Mesodermal cell (in vitro differentiated cells): Measurements from ENCODE around the gene EXOSC6.
"Not testable (repeated sequence)": the region's sequence is repeated elsewhere in the genome, so short reads cannot be mapped to it uniquely, and the experiment has no call there.

Experiments used
- H3K27ac ChIP-seq: 2 replicates; pipeline ENCODE4 v1.7.0; 2013; ENCODE audit warnings: mild to moderate bottlenecking, low read depth, low read length, moderate library complexity; ENCODE audit not compliant: severe bottlenecking
- H3K36me3 ChIP-seq: 2 replicates; pipeline ENCODE4 v1.7.1; 2013; ENCODE audit warnings: mild to moderate bottlenecking, low read length, moderate library complexity; ENCODE audit not compliant: control insufficient read depth, insufficient read depth
- H3K4me1 ChIP-seq: one replicate; pipeline ENCODE4 v1.7.1; 2013; ENCODE audit warnings: mild to moderate bottlenecking, low read length; ENCODE audit not compliant: insufficient read depth, control insufficient read depth, poor library complexity, severe bottlenecking
- H3K4me3 ChIP-seq: 2 replicates; pipeline ENCODE4 v1.7.0; 2013; ENCODE audit warnings: low read length, control low read depth, mild to moderate bottlenecking; ENCODE audit not compliant: insufficient read depth, poor library complexity, severe bottlenecking; ENCODE audit errors: extremely low read depth
- H3K9me3 ChIP-seq: 2 replicates; pipeline ENCODE4 v1.7.1; 2013; ENCODE audit warnings: mild to moderate bottlenecking, low read length, moderate library complexity; ENCODE audit not compliant: control insufficient read depth
- WGBS, 2 experiments: methylation state at CpG; one replicate each; pipeline ENCODE4 v1.1.5; 2013; ENCODE audit warnings: missing lambda C conversion rate in 2 of 2; ENCODE audit not compliant: insufficient coverage in 2 of 2; 5-methylcytosine and 5-hydroxymethylcytosine counted together

EXOSC6 gene

DNA sequence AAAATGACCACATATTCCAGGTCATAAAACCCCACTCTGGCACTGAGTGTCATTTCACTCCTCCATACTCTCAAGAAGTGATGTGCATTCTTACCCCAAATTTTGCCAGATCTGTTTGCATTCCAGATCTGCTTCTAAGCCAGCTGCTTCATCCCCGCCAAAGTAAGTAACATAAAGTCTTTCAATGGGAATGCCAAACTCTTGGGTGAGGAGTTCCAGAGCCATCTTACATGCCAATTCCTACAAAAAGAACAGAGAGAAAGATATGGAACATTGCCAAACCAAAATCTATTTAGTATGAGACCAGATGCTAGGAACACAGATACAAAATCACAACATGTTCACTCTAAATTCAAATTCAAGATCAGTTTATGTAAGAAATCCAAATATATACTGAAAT is 24.7 kb upstream of the EXOSC6 start:
- H3K9me3 ChIP-seq: no peaks in the 10 kb centered on the region
- WGBS, 2 experiments: 100% methylated on average over 1 of the region's 1 CpG; no CpG with 5 or more reads in 1 of the 2 experiments
- H3K4me1 ChIP-seq: no peaks in the 10 kb centered on the region
- H3K36me3 ChIP-seq: peaks cover 94% of the 10 kb centered on the region
- no peak overlapping the region for H3K4me3 ChIP-seq
- H3K27ac ChIP-seq: no peak overlapping the region

DNA sequence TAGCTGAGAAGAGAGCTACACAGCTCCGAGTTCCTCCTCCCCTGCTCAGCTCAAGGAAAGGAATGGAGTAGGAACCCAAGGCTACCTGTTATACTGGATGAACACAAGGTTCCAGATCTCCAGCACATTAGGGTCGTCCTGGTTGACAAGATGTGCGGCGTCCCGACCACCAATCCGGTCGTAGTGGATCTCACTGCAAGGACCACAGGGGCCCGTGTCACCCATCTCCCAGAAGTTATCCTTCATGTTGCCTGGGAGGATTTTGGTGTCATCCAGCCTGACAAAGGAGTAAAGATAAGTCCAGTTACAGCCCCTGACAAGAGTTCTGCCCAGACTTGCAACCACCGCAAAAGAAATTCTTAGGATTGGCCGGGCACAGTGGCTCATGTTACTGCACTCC is 20.0 kb upstream of the EXOSC6 start:
- H3K4me1 ChIP-seq: no peaks in the 10 kb centered on the region
- H3K27ac ChIP-seq: no peak overlapping the region
- no peaks in the 10 kb centered on the region for H3K9me3 ChIP-seq
- 95 to 98% methylated on average over 10 of the region's 10 CpGs for WGBS, 2 experiments
- H3K4me3 ChIP-seq: no peak overlapping the region
- H3K36me3 ChIP-seq: peaks cover 94% of the 10 kb centered on the region

DNA sequence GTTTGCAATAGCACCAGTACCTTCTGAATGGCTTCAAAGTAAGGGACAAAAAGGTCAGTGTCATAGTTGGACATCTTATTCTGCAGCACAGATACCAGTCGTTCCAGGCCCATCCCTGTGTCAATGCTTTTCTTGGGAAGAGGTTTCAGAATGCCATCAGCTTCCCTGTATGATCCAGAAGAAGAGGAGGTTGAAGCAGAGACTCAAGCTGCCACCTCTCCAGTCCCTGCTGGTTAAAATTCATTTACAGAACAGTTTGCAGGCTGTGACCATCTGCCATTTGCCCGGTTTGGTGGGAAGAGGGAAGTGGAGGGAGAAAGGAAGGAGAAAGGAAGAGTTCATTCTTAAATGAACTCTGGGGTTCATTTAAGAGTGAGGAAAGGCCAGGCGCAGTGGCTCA is 18.4 kb upstream of the EXOSC6 start:
- no peak overlapping the region for H3K27ac ChIP-seq
- peaks cover 95% of the 10 kb centered on the region for H3K36me3 ChIP-seq
- 94 to 95% methylated on average over 3 of the region's 3 CpGs for WGBS, 2 experiments

DNA sequence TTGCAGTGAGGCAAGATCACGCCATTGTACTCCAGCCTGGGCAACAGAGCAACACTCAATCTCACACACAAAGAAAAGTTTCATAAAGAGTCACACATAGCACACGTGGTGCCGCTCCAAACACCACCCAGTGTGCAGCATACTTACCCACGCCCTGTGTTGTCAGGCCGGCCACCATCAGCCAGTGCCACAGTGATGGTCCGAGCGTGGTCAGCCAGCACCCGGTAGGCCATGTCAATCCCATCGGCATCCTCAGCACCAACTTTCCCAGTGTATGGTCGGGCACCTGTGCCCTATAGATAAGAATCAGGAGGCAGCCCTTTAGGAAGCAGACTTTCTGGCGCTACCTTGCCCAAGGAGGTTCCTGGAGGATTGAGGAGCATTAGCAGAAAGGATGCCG is 17.7 kb upstream of the EXOSC6 start:
- 89 to 92% methylated on average over 11 of the region's 12 CpGs for WGBS, 2 experiments
- no peaks in the 10 kb centered on the region for H3K4me1 ChIP-seq
- H3K4me3 ChIP-seq: no peak overlapping the region
- H3K27ac ChIP-seq: no peak overlapping the region
- peaks cover 95% of the 10 kb centered on the region for H3K36me3 ChIP-seq
- no peaks in the 10 kb centered on the region for H3K9me3 ChIP-seq

More for the DNA sequence above, 18.4 kb upstream of the EXOSC6 start:
- H3K4me3 ChIP-seq: no peak overlapping the region
- H3K4me1 ChIP-seq: no peaks in the 10 kb centered on the region
- H3K9me3 ChIP-seq: no peaks in the 10 kb centered on the region

DNA sequence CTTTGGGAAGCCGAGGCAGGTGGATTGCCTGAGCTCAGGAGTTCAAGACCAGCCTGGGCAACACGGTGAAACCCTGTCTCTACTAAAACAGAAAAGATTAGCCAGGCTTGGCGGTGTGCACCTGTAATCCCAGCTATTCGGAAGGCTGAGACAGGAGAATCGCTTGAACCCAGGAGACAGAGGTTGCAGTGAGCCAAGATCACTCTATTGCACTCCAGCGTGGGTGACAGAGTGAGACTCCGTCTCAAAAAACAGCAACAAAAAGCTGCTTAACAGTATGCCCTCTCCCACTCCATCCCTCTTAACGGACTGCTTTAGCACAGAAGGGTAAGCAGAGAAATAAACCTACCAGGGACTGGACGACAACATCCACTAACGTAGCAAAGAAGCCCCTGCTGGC is 16.2 kb upstream of the EXOSC6 start:
- H3K36me3 ChIP-seq: peaks cover 100% of the 10 kb centered on the region
- not testable (repeated sequence) for H3K27ac ChIP-seq, H3K4me1 ChIP-seq, H3K9me3 ChIP-seq, H3K4me3 ChIP-seq
- WGBS, 2 experiments: 94 to 97% methylated on average over 10 of the region's 10 CpGs

DNA sequence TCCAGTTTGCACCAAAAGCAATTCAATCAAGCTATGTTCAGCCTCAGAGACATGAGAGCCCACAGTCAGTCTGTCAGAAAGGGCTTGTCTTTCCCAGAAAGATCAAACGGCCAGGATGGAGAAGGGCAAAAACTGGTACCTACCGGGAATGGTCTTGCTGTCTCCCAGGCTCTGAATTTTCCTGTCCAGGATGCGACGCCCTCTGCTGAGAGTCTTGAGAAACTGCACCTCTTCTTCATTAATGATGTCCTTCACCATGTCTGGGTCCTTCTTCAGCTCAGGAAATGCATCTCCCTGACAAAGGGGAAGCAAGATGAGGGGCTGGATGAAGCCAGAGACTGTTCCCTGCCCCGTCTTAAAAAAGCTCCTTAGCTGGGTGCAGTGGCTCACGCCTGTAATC is 15.8 kb upstream of the EXOSC6 start:
- Histone ChIP-seq H3K4me1 (no peaks in the 10 kb centered on the region), H3K36me3 (peaks cover 100% of the 10 kb centered on the region), H3K27ac (no peak overlapping the region), H3K9me3 (no peaks in the 10 kb centered on the region), H3K4me3 (no peak overlapping the region)
- 79 to 89% methylated on average over 5 to 6 of the region's 6 CpGs for WGBS, 2 experiments

DNA sequence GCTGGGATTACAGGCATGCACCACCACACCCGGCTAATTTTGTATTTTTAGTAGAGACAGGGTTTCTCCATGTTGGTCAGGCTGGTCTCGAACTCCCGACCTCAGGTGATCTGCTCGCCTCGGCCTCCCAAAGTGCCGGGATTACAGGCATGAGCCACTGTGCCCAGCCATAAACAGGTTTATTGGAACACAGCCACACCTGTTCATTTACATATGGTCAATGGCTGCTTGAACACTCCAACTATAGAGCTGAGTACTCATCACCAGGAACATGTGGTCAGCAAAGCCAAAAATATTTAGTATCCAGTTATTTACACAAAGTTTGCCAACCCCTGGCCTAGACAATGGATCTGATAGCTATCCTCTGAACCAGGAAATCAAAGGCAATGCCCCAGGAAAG is 8.2 kb upstream of the EXOSC6 start:
- H3K4me1 ChIP-seq, H3K9me3 ChIP-seq, H3K27ac ChIP-seq, H3K4me3 ChIP-seq: not testable (repeated sequence)
- WGBS, 2 experiments: 94 to 98% methylated on average over 3 to 5 of the region's 6 CpGs
- H3K36me3 ChIP-seq: peaks cover 98% of the 10 kb centered on the region

DNA sequence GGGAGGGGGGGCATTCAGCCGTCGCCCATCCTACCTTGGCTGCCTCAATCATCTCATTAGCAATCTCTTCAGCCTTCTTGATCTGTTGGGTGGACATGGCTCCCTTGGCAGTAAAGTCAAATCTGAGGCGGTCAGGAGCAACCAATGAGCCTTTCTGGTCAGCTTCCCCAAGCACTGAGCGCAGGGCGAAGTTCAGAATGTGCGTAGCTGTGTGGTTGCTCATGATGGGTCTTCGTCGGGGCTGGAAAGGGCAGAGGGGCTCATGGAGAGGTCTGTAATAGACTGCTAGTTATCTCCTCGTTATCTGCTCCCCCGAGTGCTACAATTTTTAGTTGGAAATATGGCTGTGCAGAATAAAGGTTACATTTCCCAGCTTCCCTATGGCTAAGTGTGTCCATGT is 7.2 kb upstream of the EXOSC6 start:
- Histone ChIP-seq H3K9me3 (no peaks in the 10 kb centered on the region), H3K4me1 (peaks cover 4% of the 10 kb centered on the region), H3K27ac (no peak overlapping the region), H3K4me3 (no peak overlapping the region), H3K36me3 (peaks cover 98% of the 10 kb centered on the region)
- WGBS, 2 experiments: 91 to 96% methylated on average over 8 of the region's 10 CpGs

DNA sequence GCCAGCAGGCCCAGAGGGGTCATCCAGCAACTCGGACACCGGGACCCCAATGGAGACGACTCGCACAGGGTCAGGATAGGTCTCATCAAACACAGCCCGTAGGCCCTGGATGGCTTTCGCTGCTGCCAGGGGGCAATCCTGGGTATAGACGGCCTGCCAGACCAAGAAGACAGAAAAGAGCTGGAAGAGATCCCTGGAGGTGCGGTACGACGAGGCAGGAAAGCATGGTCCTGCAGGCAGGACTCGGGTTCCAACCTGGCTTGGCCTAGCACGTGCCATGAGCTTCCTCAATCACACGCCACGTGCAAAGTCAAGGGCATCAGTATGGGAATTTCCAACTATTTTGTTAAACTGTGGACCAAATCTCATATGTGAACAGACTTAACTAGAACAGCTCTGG is 6.3 kb upstream of the EXOSC6 start:
- Histone ChIP-seq H3K9me3 (no peaks in the 10 kb centered on the region), H3K4me3 (no peak overlapping the region), H3K4me1 (peaks cover 4% of the 10 kb centered on the region), H3K36me3 (peaks cover 98% of the 10 kb centered on the region), H3K27ac (no peak overlapping the region)
- WGBS, 2 experiments: 98% methylated on average over 12 to 14 of the region's 14 CpGs

DNA sequence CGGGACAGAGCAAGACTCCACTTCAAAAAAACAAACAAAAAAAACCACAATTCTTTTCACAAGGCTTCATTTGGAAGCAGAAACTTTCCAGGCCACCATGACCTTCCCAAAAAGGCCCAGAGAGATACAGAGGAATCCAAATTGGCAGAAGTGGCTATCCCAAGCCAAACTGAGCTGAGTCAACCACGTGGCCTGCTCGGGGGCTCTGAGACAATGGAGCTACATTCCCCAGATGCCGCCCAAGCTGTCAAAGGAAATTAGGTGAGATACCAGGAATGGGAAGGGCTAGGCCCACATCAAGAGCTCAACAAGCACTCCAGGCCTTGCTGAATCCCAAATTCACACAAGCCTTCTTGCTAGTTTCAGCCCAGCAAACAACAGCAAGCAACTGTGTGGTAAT is 5.7 kb upstream of the EXOSC6 start:
- Histone ChIP-seq H3K36me3 (peaks cover 98% of the 10 kb centered on the region), H3K27ac (no peak overlapping the region), H3K4me1 (peaks cover 4% of the 10 kb centered on the region), H3K9me3 (no peaks in the 10 kb centered on the region), H3K4me3 (no peak overlapping the region)
- 80 to 81% methylated on average over 4 of the region's 4 CpGs for WGBS, 2 experiments

DNA sequence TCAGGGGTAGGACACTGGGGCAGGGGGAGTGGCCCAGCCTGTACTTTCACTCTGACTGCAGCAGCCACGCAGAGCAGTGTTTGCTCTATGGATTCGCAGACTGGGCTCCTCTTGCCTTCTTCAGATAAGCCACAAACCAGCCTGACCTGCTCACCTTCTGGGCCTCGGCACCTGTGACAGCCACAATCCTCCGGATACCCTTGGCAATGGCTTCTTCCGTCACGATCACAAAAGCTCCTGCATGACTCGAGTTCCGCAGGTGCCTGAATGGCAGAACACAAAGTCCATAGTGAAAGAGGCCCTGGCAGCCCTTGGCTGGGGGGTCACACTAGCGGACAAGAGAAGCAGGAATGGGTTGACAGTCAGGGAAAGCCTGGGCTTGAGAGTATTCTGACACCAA is 3.8 kb upstream of the EXOSC6 start:
- Histone ChIP-seq H3K4me3 (no peak overlapping the region), H3K36me3 (peaks cover 84% of the 10 kb centered on the region), H3K27ac (no peak overlapping the region), H3K4me1 (peaks cover 4% of the 10 kb centered on the region), H3K9me3 (no peaks in the 10 kb centered on the region)
- WGBS, 2 experiments: 97 to 98% methylated on average over 8 to 9 of the region's 9 CpGs

DNA sequence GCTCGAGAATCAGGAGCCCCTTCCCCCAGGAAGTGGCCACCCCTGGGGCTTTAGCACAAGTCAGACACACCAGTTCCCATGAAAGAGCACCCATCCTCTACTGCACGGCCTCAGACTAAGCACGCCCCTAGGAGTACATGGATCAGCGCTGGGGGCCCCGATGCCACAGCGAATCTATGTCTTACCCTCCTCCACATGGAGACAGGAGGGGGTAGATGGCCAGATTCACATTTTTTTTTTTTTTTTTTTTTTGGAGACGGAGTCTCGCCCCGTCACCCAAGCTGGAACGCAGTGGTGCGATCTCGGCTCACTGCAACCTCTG is 3.2 kb upstream of the EXOSC6 start:
- 100% methylated on average over 4 of the region's 12 CpGs; no CpG with 5 or more reads in 1 of the 2 experiments for WGBS, 2 experiments
- Histone ChIP-seq H3K27ac (no peak overlapping the region), H3K9me3 (no peaks in the 10 kb centered on the region), H3K36me3 (peaks cover 78% of the 10 kb centered on the region), H3K4me1 (peaks cover 4% of the 10 kb centered on the region), H3K4me3 (no peak overlapping the region)
